DND-41 (cell line): ENCODE measurements around the gene RFXAP.

Source experiments
- ATAC-seq: fragments of 200-7000 bp; cut with Tn5 transposase; 3 replicates; pipeline ENCODE4 v1.9.1; 2021; ENCODE audit warnings: low read depth; ENCODE audit not compliant: insufficient read depth
- DNase-seq: peaks from one replicate; pipeline ENCODE4 v3.0.0-alpha.2; 2020
- H2AFZ ChIP-seq: 2 replicates; pipeline ENCODE4 v1.6.0; 2012; ENCODE audit warnings: low read depth, low read length
- H3K27ac ChIP-seq: 2 replicates; pipeline ENCODE4 v1.5.1; 2012; ENCODE audit warnings: low read length, inconsistent platforms
- H3K27me3 ChIP-seq: fragments of 200-600 bp; sonication (generic); 2 replicates; pipeline ENCODE4 v1.6.0; 2012; ENCODE audit warnings: low read length, mild to moderate bottlenecking, inconsistent platforms; ENCODE audit not compliant: insufficient read depth, poor library complexity
- H3K36me3 ChIP-seq: 2 replicates; pipeline ENCODE4 v1.5.1; 2012; ENCODE audit warnings: low read length, inconsistent platforms; ENCODE audit not compliant: insufficient read depth
- H3K4me1 ChIP-seq: 2 replicates; pipeline ENCODE4 v1.5.1; 2012; ENCODE audit warnings: mild to moderate bottlenecking, low read length; ENCODE audit not compliant: insufficient read depth
- H3K4me2 ChIP-seq: 2 replicates; pipeline ENCODE4 v1.6.0; 2012; ENCODE audit warnings: mild to moderate bottlenecking, moderate library complexity, low read length, inconsistent platforms; ENCODE audit not compliant: insufficient read depth
- H3K4me3 ChIP-seq, 2 experiments: fragments of 200-600 bp in 1 of 2; shearing (Covaris generic) in 1 of 2; 2 replicates each; pipeline ENCODE4 v1.5.1; 2012 to 2016; ENCODE audit warnings: inconsistent platforms in 2 of 2, low read length in 2 of 2, mild to moderate bottlenecking in 2 of 2, low read depth in 1 of 2, moderate library complexity in 1 of 2
- H3K79me2 ChIP-seq: 2 replicates; pipeline ENCODE4 v1.6.0; 2012; ENCODE audit warnings: low read length, inconsistent platforms; ENCODE audit not compliant: insufficient read depth
- H3K9ac ChIP-seq: 2 replicates; pipeline ENCODE4 v1.6.0; 2012; ENCODE audit warnings: low read depth, mild to moderate bottlenecking, inconsistent platforms, low read length, moderate library complexity
- H3K9me3 ChIP-seq: 2 replicates; pipeline ENCODE4 v1.5.1; 2012; ENCODE audit warnings: low read length, moderate library complexity, mild to moderate bottlenecking, inconsistent platforms; ENCODE audit not compliant: insufficient read depth, severe bottlenecking
- H4K20me1 ChIP-seq: 2 replicates; pipeline ENCODE4 v1.6.0; 2012; ENCODE audit warnings: low read length; ENCODE audit not compliant: insufficient read depth
- EZH2 ChIP-seq: IDR thresholded peaks from 3 replicates; pipeline ENCODE4 v1.6.1; 2012; ENCODE audit warnings: borderline replicate concordance, low read depth, mild to moderate bottlenecking, moderate library complexity, low read length, inconsistent platforms; ENCODE audit not compliant: severe bottlenecking
- TF ChIP-seq, protein P1 (sequence below): IDR thresholded peaks from 2 replicates; pipeline ENCODE4 v1.5.1; 2012; ENCODE audit warnings: borderline replicate concordance, low read length, moderate library complexity, mild to moderate bottlenecking; ENCODE audit not compliant: poor library complexity, severe bottlenecking; ENCODE audit errors: extremely low read depth

Gene RFXAP

DNA sequence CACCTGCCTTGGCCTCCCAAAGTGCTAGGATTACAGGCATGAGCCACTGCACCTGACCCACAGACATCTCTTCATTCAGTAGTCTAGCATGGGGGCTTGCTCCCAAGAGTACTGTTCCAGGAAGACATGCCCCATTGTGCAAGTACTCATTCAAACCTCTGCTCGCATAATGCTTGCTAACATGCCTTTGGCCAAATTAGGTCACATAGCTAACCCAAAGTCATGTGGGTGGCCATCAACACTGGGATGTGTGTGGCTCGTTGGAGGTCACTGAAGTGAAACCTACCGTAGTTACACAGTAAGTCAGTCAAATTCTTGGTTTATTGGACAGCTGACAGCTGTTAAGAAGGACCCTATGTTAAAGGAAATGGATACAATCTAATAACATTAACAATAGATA, 20.3 kb downstream of the RFXAP start:
- no peak overlapping the region for H2AFZ ChIP-seq
- no peak overlapping the region for H3K4me2 ChIP-seq
- no peaks in the 10 kb centered on the region for H3K27me3 ChIP-seq
- H3K4me3 ChIP-seq, result no peak overlapping the region
- no peak for ATAC-seq
- H3K9ac ChIP-seq, result no peak overlapping the region
- H3K79me2 ChIP-seq, result no peaks in the 10 kb centered on the region
- DNase-seq, result no peak
- H3K9me3 ChIP-seq, result no peaks in the 10 kb centered on the region
- H4K20me1 ChIP-seq, result peaks cover 12% of the 10 kb centered on the region; the same call in 1 of the 2 replicates
- peaks cover 18% of the 10 kb centered on the region; the same call in 1 of the 2 replicates for H3K36me3 ChIP-seq
- no peak overlapping the region for H3K27ac ChIP-seq
- H3K4me1 ChIP-seq, result no peaks in the 10 kb centered on the region
- TF ChIP-seq, protein P1, sequence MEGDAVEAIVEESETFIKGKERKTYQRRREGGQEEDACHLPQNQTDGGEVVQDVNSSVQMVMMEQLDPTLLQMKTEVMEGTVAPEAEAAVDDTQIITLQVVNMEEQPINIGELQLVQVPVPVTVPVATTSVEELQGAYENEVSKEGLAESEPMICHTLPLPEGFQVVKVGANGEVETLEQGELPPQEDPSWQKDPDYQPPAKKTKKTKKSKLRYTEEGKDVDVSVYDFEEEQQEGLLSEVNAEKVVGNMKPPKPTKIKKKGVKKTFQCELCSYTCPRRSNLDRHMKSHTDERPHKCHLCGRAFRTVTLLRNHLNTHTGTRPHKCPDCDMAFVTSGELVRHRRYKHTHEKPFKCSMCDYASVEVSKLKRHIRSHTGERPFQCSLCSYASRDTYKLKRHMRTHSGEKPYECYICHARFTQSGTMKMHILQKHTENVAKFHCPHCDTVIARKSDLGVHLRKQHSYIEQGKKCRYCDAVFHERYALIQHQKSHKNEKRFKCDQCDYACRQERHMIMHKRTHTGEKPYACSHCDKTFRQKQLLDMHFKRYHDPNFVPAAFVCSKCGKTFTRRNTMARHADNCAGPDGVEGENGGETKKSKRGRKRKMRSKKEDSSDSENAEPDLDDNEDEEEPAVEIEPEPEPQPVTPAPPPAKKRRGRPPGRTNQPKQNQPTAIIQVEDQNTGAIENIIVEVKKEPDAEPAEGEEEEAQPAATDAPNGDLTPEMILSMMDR, result no peak
- TF ChIP-seq EZH2, result no peak

DNA sequence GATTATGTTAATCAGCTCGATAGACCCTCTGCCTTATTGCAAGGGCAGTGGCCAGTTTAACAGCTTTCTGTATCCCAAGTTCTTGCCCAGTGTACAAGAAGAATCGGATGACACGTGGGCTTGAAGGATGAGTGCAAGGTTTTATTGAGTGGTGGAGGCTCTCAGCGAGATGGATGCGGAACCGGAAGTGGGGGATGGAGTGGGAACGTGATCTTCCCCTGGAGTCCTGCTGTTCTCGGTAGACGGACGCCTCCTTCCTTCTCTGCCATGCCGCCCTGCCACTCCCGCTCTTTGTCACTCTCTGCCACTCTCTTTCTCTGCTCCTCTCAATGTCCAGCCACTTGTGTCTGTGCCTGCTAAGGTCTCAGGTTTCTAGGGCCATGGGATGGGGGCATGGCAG, 21.0 kb downstream of the RFXAP start:
- no peak overlapping the region for H3K4me2 ChIP-seq
- peaks cover 11% of the 10 kb centered on the region; the same call in 1 of the 2 replicates for H3K36me3 ChIP-seq
- no peak overlapping the region for H3K27ac ChIP-seq
- no peak overlapping the region for H3K9ac ChIP-seq
- DNase-seq (no peak), ATAC-seq (no peak)
- no peak for TF ChIP-seq EZH2
- TF ChIP-seq, protein P1, result no peak
- H3K27me3 ChIP-seq, result no peaks in the 10 kb centered on the region
- H3K9me3 ChIP-seq, result no peaks in the 10 kb centered on the region
- H3K79me2 ChIP-seq, result no peaks in the 10 kb centered on the region
- no peaks in the 10 kb centered on the region for H3K4me1 ChIP-seq
- H3K4me3 ChIP-seq, result no peak overlapping the region
- H4K20me1 ChIP-seq, result peaks cover 12% of the 10 kb centered on the region; the same call in 1 of the 2 replicates
- H2AFZ ChIP-seq, result no peak overlapping the region

DNA sequence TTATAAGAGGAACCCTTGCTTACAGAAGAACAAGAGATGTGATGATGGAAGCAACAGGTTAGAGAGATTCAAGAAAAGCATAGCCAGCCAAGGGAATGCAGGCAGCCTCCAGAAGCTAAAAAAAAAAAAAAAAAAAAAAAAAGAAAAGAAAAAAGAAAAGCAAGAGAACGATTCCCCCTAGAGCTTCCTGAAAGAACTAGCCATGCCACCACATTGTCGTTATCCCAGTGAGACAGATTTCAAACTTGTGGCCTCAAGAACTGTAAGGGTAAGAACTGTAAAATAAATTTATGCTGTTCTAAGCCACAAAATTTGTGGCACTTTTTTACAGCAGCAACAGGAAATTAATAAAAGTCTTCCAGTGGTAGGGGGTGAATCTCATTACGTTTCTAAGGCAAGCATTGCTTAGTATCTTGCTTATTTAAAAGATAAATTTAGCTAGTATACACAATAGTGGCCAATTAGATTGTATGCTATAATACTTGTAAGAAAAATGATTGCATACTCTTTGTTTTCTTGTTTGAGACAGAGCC, 21.8 kb downstream of the RFXAP start:
- Histone ChIP-seq H3K79me2 (no peaks in the 10 kb centered on the region), H3K4me2 (no peak overlapping the region), H3K27me3 (no peaks in the 10 kb centered on the region), H3K9me3 (no peaks in the 10 kb centered on the region), H3K4me3 (no peak overlapping the region), H3K4me1 (no peaks in the 10 kb centered on the region), H3K36me3 (peaks cover 9% of the 10 kb centered on the region; the same call in 1 of the 2 replicates), H3K9ac (no peak overlapping the region), H2AFZ (no peak overlapping the region), H3K27ac (no peak overlapping the region), H4K20me1 (peaks cover 12% of the 10 kb centered on the region; the same call in 1 of the 2 replicates)
- DNase-seq (no peak), ATAC-seq (no peak)
- TF ChIP-seq EZH2, result no peak
- TF ChIP-seq, protein P1, result no peak
